HG03520 (cell line): ENCODE data around the gene ARL5A.
A peak's percentile ranks its signal among the peaks of the same experiment; 100 is the strongest.

Source experiments
- ATAC-seq: cut with Tn5 transposase; IDR thresholded peaks from one replicate; pipeline ENCODE4 v1.9.1; 2021; ENCODE audit warnings: mild to moderate bottlenecking, moderate library complexity; ENCODE audit not compliant: unreplicated experiment

The ARL5A gene

GRCh38 chr2:151840216-151841046 is 12.2 kb upstream of the ARL5A start:
- ATAC-seq = peak; percentile 99

DNA sequence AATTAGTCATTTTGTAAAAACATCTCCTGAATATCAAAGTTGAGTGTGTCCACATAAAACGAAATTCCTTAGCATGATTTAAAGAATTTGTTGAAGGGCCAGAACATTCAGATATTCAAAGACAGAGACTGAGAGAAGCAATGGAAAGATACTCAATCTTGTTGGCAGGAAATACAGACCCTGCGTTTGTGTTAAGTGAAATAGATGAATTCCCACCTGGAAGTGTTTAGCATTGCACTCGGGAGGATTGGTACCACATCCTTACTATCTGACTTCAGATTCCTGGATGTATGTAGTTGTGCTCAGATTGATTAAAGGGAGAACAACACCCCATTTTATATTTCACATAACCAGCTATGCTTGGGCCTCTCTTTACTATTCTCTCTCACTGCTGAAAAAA is 9.7 kb upstream of the ARL5A start:
- no peak for ATAC-seq

DNA sequence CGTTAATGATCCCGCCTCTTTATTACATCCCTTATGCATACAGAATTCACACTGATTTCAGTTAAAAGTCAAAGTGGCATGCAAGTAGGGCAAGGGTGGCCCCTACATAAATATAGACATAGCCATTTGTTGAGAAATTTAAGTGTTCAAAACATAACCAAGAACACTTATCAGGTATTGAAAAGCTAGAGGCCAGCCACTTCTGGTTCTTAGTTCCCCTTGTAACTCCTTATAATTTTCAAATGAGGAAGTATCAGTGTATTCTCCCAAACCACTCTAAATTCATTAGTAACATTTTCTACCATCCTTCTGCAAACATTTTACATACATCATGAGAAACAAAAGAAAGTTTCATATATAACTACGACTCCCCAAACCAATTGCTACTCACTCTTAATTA is 5.8 kb upstream of the ARL5A start:
- ATAC-seq = peak; percentile 60

DNA sequence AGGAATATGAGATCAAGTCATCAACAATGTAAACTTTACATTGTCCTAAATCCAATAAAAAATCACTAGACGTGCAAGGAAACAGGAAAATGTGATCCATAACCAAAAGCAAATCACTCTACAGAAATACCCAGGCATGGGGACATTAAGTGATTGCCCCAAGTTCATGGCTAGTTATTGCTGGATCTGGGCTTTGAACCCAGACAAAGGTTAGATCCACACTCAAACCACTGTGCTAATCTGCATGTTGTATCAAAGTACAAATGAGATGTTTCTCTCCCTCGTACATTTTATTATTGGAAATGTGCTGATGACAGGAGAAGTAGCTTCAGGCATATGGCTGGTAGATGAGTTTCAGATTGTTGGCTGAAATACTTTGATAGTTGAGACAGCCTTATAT is 2.7 kb upstream of the ARL5A start:
- ATAC-seq = no peak

DNA sequence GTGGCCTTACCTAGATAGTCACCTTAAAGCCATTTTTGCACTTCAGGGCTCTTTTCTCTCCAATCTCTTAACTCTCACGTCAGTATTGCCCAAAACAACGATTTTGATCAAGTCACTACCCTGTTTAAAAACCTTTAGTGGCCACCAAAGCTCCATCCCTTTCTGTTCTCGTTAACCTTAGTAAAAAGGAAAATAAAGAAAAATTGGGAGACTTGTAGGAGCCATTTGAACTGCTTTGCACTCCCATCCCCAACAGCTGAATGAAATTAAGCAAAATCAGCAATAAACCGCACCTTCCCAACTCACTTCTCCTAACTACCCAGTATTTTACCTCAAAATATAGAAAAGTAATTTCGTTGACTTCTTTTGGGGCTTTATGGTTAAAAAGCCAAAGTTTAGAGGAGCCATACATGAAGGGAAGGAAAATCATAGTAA is 686 bp upstream of the ARL5A start:
- no peak for ATAC-seq

GRCh38 chr2:151827564-151828142 is 568 bp downstream of the ARL5A start:
- peak; percentile 18 for ATAC-seq

- ATAC-seq = no peak
These were observed 1.5 kb downstream of the ARL5A start for GRCh38 chr2:151826737-151827157.

DNA sequence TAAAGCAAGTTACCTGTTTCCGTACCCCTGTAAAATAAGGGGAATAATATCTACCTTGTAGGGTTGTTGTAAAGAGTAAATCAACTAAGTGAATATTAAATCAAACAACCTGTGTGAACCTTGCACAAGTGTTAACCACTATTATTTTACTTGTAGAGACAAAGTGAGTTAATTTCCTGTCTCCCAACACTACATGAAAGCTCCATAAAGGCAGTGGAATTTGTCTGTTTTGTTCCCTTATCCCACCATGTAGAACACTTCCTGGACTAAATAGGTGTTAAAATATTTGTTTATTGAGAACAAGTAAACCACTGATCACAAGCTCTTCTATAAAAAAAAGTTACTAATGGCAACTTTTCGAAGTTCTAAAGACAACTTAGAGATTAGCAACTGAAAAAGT is 3.3 kb downstream of the ARL5A start:
- ATAC-seq = no peak

DNA sequence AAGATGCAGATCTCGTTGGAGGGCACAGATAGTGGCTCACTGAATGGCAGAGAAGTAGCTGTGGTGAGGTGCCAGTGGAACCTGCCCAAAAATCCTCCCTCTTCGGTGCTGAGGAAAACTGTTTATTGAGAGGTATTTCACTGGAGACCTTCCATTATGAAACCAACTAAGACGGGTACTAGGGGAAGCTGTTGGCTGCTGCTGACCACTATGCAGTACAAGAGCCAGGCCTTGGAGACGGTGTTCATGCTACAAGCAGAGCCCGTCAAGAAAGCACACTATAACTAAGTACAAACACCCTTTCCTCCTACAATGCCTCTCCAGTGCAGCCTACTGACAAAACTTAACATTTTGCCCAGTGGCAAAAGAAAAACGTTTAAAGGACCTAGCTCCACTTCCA is 4.6 kb downstream of the ARL5A start:
- ATAC-seq = no peak

- ATAC-seq = peak; percentile 63
These were observed 8.3 kb downstream of the ARL5A start for GRCh38 chr2:151819920-151820319.

DNA sequence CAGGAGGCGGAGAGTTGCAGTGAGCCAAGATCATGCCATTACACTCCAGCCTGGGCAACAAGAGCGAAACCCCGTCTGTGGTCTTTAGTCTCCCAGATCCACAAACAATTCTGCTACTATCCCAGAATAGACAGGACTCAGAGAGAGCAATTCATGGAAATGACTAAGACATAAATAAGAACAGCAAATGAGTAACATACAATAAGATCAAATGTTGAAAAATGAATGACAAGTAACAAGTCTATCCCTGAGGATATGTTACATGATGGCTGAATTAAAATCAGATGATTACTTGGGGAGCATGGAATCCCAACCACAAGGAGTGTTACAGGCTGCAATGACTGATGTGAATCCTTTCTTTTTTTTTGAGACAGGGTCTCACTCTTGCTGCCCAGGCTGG is 10.3 kb downstream of the ARL5A start:
- no peak for ATAC-seq

- no peak for ATAC-seq
These were observed 11.4 kb downstream of the ARL5A start for GRCh38 chr2:151816843-151817242.

DNA sequence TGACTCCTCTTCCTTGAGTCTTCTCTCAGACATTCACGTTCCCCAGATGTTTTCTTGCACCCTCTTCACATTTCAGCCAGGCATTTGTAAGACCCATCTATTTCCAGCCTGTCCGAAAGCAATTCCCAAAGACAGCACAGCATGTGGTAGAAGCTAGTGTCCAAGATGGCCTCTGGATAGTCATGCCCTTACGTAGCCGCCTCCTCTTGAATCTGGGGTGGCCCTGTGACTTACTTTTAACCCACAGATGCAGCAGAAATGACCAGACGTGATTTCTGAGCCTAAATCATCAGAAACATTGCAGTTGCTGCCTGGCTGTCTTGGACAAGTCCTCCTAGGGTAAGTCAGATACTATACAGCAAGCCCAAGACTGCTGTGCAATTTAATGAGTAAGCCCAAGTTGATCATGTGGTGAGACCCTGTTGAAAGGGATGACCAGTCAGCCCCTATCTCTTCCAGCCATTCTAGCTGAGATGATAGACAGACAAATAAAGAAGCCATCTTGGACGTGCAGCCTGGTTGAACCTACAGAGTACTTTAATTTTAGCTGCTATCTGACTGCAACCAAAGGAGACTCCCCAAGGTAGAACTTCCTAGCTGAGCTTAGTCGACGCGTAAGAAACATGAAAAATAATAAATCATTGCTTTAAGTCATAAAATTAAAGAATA is 12.3 kb downstream of the ARL5A start:
- no peak for ATAC-seq

GRCh38 chr2:151810489-151810888 is 17.7 kb downstream of the ARL5A start:
- ATAC-seq = no peak

GRCh38 chr2:151809073-151809383 is 19.2 kb downstream of the ARL5A start:
- no peak for ATAC-seq

GRCh38 chr2:151808258-151809072 is 19.8 kb downstream of the ARL5A start:
- ATAC-seq = no peak

DNA sequence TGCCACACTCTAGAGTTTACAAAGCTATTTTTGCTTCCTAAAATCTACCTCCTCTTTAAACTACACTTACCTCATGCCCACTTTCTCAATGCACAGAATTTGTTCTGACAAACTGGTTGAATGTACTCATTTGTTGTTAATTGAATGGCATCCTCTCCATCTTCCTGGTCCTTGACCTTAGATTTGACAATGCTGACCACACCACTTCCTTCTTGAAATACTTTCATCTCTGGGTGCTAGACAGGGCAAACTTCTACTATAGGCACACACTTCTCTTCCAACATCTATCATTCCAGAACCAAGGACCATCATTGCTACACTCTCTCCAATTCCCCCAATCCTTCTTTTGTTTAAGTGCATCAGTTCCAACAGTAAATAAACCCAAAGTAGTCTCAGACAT is 22.3 kb downstream of the ARL5A start:
- ATAC-seq = no peak

DNA sequence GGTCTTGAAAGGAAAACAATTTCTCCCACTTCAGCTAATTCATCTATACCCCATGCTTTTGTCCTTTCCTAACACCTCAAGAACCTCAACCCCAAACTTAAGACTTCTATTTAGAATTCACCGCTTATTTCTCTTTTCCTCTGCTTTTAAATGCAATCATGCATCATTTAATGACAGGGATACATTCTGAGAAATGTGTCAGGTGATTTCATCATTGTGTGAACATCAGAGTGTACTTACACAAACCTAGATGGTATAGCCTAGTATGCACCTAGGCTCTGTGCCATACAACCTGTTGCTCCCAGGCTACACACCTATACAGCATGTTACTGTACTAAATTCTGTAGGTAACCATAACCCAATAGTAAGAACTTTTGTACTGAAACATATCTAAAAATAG is 22.9 kb downstream of the ARL5A start:
- ATAC-seq = no peak

DNA sequence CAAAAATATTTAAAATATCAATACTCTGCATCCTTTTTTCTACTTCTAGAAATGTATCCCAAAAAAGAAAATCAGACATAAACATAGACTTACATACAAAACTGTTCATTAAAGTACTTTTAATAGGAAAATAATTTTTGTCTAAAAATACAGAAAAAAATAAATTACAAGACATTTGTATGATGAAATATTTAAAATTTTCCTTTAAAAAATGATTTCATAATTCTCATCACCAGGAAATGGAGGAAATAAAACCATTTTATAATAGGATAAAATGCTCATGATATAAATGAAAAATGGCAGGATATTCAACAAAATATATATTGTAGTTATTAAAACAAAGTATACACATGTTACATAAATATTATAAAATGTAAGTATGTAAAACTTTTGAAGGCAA is 24.4 kb downstream of the ARL5A start:
- no peak for ATAC-seq

DNA sequence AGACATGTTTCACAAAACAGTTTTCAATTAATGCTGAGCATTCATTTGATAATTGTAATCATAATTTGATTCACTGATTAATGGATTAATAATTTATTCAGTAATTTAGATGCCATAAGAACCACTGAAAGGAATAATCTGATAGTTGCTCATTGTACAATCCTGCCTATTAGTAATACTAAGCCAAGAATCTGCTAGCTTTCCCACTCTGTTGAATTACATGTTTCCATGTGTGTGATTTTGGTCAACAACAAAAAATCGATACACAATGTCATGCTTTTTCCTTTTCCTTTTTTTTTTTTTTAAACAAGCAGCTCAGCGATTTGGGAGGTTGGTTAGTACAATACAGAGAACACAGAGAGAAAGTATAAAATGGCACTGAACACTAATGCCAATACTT is 25.9 kb downstream of the ARL5A start:
- no peak for ATAC-seq

GRCh38 chr2:151799886-151800292 is 28.3 kb downstream of the ARL5A start:
- no peak for ATAC-seq
